Measurements from ENCODE around the gene ZNF576. TPM values are rescaled to one million over a fixed set of nuclear protein-coding genes. Genes with fewer than 3 reads are reported as not detected.

Gene ZNF576
- total RNA-seq, 4 donors from 2014 or later: 9.9 to 18.8 (median 15.2) TPM

DNA sequence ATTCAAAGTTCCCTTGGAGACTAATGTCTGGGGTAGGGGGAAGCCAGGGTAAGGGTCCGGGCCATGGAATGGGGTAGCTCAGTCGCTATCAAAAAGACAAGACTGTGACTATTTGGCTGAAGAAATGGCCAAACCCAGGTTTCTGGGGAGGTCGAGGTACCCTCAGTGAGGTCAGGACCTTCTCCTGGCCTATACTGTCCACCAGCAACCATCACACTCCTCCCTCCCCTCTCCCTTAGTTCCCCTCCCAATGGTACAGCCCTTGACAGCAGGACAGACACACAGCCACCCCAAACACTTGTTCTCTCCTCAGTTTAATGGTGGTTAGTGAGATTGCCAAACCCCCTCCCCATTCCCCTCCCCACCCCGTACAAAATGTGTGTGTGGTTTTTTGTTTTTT, 25.7 kb downstream of the ZNF576 start:
- no peak for DNase-seq (ENCODE audit: low spot score in 2 of 2)
- no peak for TF ChIP-seq EP300 (IDR thresholded peaks at IDR 0.05)
- TF ChIP-seq CTCF (IDR thresholded peaks at IDR 0.05): no peak
- no peak for TF ChIP-seq POLR2A (IDR thresholded peaks at IDR 0.05)

GRCh38 chr19:43622956-43623355, 26.6 kb downstream of the ZNF576 start:
- no peak for DNase-seq (ENCODE audit: low spot score in 2 of 2)
- Histone ChIP-seq H3K4me1 (peaks cover 0 to 45% (median 11%) of the 10 kb centered on the region in 4 donors), H3K27me3 (peaks cover 0 to 3% of the 10 kb centered on the region in 2 donors), H3K4me3 (no peak overlapping the region), H3K9me3 (no peaks in the 10 kb centered on the region), H3K36me3 (peaks cover 0 to 25% (median 2%) of the 10 kb centered on the region in 3 donors), H3K27ac (peak overlapping the region in 1 of 4 donors; percentile 20)
- TF ChIP-seq POLR2A (IDR thresholded peaks at IDR 0.05) (no peak), CTCF (IDR thresholded peaks at IDR 0.05) (no peak), EP300 (IDR thresholded peaks at IDR 0.05) (no peak)
- 100% methylated on average over 1 of the region's 1 CpG for WGBS, 2 donors

More for the DNA sequence above, 25.7 kb downstream of the ZNF576 start:
- Histone ChIP-seq H3K9me3 (no peaks in the 10 kb centered on the region), H3K4me3 (no peak overlapping the region), H3K36me3 (peaks cover 0 to 22% (median 2%) of the 10 kb centered on the region in 3 donors), H3K4me1 (peaks cover 0 to 50% (median 11%) of the 10 kb centered on the region in 4 donors), H3K27me3 (peaks cover 0 to 3% of the 10 kb centered on the region in 2 donors), H3K27ac (no peak overlapping the region)
- 56 to 74% methylated on average over 4 of the region's 4 CpGs for WGBS, 2 donors

GRCh38 chr19:43623889-43624670, 27.7 kb downstream of the ZNF576 start:
- 78 to 84% methylated on average over 35 of the region's 35 CpGs for WGBS, 2 donors
- H3K27ac ChIP-seq: peak overlapping the region in 2 of 4 donors; percentile 60 to 69
- H3K4me3 ChIP-seq: no peak overlapping the region
- DNase-seq (ENCODE audit: low spot score in 2 of 2): no peak
- H3K4me1 ChIP-seq: peaks cover 0 to 34% (median 7%) of the 10 kb centered on the region in 4 donors
- H3K27me3 ChIP-seq: peaks cover 0 to 3% of the 10 kb centered on the region in 2 donors
- H3K36me3 ChIP-seq: peaks cover 0 to 25% (median 2%) of the 10 kb centered on the region in 3 donors
- no peaks in the 10 kb centered on the region for H3K9me3 ChIP-seq
- TF ChIP-seq CTCF (IDR thresholded peaks at IDR 0.05) (no peak), POLR2A (IDR thresholded peaks at IDR 0.05) (no peak), EP300 (IDR thresholded peaks at IDR 0.05) (no peak)

GRCh38 chr19:43624933-43625332, 28.5 kb downstream of the ZNF576 start:
- peak in 1 of 2 donors; percentile 28 for DNase-seq (ENCODE audit: low spot score in 2 of 2)
- H3K4me3 ChIP-seq: no peak overlapping the region
- H3K27ac ChIP-seq: peak overlapping the region in 2 of 4 donors; percentile 60 to 69
- WGBS, 2 donors: 32 to 35% methylated on average over 20 to 24 of the region's 30 CpGs
- peaks cover 0 to 3% of the 10 kb centered on the region in 2 donors for H3K27me3 ChIP-seq
- TF ChIP-seq POLR2A (IDR thresholded peaks at IDR 0.05) (no peak), EP300 (IDR thresholded peaks at IDR 0.05) (no peak), CTCF (IDR thresholded peaks at IDR 0.05) (no peak)
- H3K4me1 ChIP-seq: peaks cover 0 to 33% (median 7%) of the 10 kb centered on the region in 4 donors
- H3K36me3 ChIP-seq: peaks cover 0 to 25% (median 2%) of the 10 kb centered on the region in 3 donors
- H3K9me3 ChIP-seq: no peaks in the 10 kb centered on the region

Measured in tibial nerve (tissue), 4 donors.